Measurements from ENCODE around the gene ATP2A2.

Gene ATP2A2

GRCh38 chr12:110262442-110263388 lies 18.3 kb upstream of the ATP2A2 start:
- no peak for DNase-seq

GRCh38 chr12:110266381-110266960 lies 14.6 kb upstream of the ATP2A2 start:
- no peak for DNase-seq

- no peak for DNase-seq
Observed at GRCh38 chr12:110266980-110267620, 13.9 kb upstream of the ATP2A2 start.

- no peak for DNase-seq
Observed at GRCh38 chr12:110269622-110270124, 11.4 kb upstream of the ATP2A2 start.

- no peak for DNase-seq
Observed at GRCh38 chr12:110270125-110270962, 10.7 kb upstream of the ATP2A2 start.

GRCh38 chr12:110271015-110271414 lies 10.0 kb upstream of the ATP2A2 start:
- no peak for DNase-seq

- DNase-seq: no peak
Observed at GRCh38 chr12:110277530-110278254, 3.4 kb upstream of the ATP2A2 start.

- DNase-seq: no peak
Observed at GRCh38 chr12:110278255-110278536, 2.9 kb upstream of the ATP2A2 start.

GRCh38 chr12:110279566-110280375 lies 1.3 kb upstream of the ATP2A2 start:
- DNase-seq: no peak

- peak; percentile 23 to 54 (median 38) for DNase-seq
Observed at GRCh38 chr12:110280392-110280778, 662 bp upstream of the ATP2A2 start.

- peak; percentile 16 to 58 (median 23) for DNase-seq
Observed at GRCh38 chr12:110281549-110282299, 677 bp downstream of the ATP2A2 start.

- DNase-seq: no peak
Observed at GRCh38 chr12:110282300-110282860, 1.3 kb downstream of the ATP2A2 start.

- DNase-seq: no peak
Observed at GRCh38 chr12:110282956-110283817, 2.1 kb downstream of the ATP2A2 start.

GRCh38 chr12:110284597-110284996 lies 3.5 kb downstream of the ATP2A2 start:
- DNase-seq: no peak

GRCh38 chr12:110286623-110287022 lies 5.6 kb downstream of the ATP2A2 start:
- peak in 1 of 5 donors; percentile 38 for DNase-seq

GRCh38 chr12:110287986-110288385 lies 6.9 kb downstream of the ATP2A2 start:
- DNase-seq: no peak

GRCh38 chr12:110289044-110289710 lies 8.1 kb downstream of the ATP2A2 start:
- DNase-seq: no peak

- DNase-seq: no peak
Observed at GRCh38 chr12:110289711-110290078, 8.6 kb downstream of the ATP2A2 start.

Measured in T-helper 1 cell (primary cell).